GM12872 (cell line): Measurements from ENCODE around the gene VSIR.

ENCODE experiments used
- TF ChIP-seq, protein P1 (sequence below): IDR thresholded peaks from 3 replicates; pipeline ENCODE4 v1.5.1; 2011; ENCODE audit warnings: low read depth, mild to moderate bottlenecking, low read length, moderate library complexity; ENCODE audit not compliant: insufficient read depth

Gene VSIR

DNA sequence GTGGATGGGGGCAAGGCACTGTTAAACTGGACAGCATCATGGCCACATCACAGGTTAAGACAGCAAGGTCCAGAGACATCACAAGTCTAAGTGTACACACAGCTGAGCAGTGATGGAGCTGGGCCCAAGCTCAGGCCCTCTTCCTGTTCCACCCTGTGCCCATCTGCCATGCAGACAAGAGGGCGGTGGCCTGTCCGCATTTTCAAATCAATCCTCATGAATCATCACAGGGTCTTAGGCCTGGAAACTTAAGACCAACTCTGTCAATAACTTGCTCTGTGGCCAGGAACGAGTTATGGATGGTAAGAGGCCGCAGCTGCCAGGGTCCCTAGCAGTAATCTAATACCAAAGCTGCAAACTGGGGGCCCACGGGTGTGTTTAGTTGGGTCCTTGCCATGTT lies 56.9 kb downstream of the VSIR start:
- TF ChIP-seq, protein P1, sequence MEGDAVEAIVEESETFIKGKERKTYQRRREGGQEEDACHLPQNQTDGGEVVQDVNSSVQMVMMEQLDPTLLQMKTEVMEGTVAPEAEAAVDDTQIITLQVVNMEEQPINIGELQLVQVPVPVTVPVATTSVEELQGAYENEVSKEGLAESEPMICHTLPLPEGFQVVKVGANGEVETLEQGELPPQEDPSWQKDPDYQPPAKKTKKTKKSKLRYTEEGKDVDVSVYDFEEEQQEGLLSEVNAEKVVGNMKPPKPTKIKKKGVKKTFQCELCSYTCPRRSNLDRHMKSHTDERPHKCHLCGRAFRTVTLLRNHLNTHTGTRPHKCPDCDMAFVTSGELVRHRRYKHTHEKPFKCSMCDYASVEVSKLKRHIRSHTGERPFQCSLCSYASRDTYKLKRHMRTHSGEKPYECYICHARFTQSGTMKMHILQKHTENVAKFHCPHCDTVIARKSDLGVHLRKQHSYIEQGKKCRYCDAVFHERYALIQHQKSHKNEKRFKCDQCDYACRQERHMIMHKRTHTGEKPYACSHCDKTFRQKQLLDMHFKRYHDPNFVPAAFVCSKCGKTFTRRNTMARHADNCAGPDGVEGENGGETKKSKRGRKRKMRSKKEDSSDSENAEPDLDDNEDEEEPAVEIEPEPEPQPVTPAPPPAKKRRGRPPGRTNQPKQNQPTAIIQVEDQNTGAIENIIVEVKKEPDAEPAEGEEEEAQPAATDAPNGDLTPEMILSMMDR = no peak

GRCh38 chr10:71715860-71716259 lies 57.5 kb downstream of the VSIR start:
- TF ChIP-seq, protein P1 = no peak

DNA sequence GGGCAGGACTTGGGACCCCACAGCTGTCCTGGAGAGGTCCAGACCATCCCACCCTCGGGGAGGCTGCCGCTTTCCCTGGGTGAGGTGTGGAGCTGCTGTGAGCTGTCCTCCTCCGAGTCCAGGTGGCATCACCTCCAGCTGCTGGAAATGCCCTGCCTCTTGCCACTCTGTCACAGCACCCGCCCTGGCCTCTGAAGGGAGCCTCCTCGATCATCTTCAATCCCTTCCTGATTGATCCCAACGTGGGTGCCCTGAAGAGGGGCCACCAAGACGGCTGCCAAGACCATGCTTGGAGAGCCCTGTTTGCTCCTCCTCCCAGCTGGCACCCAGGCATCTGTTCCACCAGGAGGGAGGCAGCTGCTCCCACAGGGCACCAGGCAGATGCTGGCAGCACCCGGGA lies 58.3 kb downstream of the VSIR start:
- TF ChIP-seq, protein P1 = no peak

GRCh38 chr10:71714592-71714991 lies 58.7 kb downstream of the VSIR start:
- TF ChIP-seq, protein P1 = no peak

- TF ChIP-seq, protein P1 = no peak
Measured at GRCh38 chr10:71714031-71714410, 59.3 kb downstream of the VSIR start.

DNA sequence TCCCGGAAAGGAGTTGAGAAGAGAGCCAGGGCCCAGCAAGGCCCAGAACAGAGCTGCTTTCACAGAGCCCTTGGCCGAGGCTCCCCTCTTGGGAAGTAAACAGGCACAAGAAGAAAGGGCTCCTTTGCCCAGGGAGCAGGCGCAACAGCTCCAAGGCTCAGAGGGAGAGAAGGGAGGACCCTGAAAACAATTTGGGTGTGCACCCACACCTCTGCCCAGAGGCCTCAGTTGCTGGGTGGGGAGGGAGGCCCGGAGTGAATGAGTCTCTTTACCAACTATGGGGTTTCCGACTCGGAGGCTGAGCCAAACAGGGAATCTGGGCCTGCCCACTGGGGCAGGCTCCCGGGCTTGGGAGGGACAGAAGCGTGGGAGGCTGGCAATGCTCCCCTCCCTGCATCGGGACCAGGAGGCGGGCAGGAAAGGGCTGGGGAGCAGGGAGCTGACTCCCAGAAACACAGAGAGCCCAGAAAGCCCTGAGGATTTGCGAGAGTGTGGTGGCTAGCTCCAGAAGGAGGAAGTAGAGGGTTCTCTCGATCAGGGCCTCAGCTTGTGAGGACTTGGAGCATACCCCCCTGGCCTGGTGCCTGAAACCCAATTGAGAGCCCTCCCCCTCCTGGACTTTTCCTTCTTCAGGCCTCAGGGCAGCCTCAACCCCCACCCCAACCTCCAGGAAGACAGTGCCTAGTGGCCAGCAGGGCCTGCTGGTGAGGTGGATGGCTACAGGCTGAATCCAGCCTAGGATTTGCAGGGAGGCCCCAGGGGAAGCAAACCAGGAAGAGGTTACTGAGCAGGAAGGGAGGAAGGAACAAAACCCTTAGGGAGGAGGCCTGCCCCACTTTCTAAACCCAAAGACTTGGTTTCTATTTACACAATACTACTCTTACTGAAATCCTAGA lies 59.9 kb downstream of the VSIR start:
- TF ChIP-seq, protein P1 = 0 out of 3 replicates have a peak, but pooled peaks have one; percentile 5

- TF ChIP-seq, protein P1 = no peak
Measured at GRCh38 chr10:71712572-71713134, 60.7 kb downstream of the VSIR start.
